Heart left ventricle (tissue), 13 donors: ENCODE measurements around the gene ATP6V0C.

Source experiments
- POLR2A ChIP-seq, 2 donors: fragments of 450-650 bp; IDR thresholded peaks; one replicate each; pipeline ENCODE4 v1.6.1; 2017; ENCODE audit warnings: antibody characterized with exemption in 2 of 2, mild to moderate bottlenecking in 2 of 2, moderate library complexity in 2 of 2
- TF ChIP-seq, protein P1 (sequence below), 12 donors: fragments of 200-600 bp; sonication (generic) in 4 of 12; IDR thresholded peaks; one replicate each; pipeline versions ENCODE4 v1.5.0 to v1.8.0; 2018 to 2022; ENCODE audit warnings: antibody characterized with exemption in 12 of 12, mild to moderate bottlenecking in 5 of 12
- donor health status: ischemic (EF 13 %, LVEDD 7.1; RV severe dilation, severe dysfunction).
- donor health status: DM: no; HTN: yes; CAD: no.
- donor health status: DM: no; HTN: no; CAD: no.
- donor health status: ischemic (EF 25% LVEDD 6.9; RV normal size, moderate dysfunction).
- donor health status: ischemic (EF 25% LVEDD 5.7; RV mildly dilated, moderate dysfunction).
- donor health status: ischemic (EF 35%, LVEDD 5.7; RV mildly dilated, moderate dysfunction).
- donor health status: nonischemic (EF 11% LVEDD 7.7; RV severe dilation, severe dysfunction).
- donor health status: DM: yes; HTN: yes; CAD: no.
- donor health status: PGD.
- donor health status: ischemic (EF 29% LVEDD 5.4; RV normal size, mild dysfunction).
- donor health status: nonischemic (EF 23%, LVEDD 6.1; RV moderate dilation, normal function).

DNA sequence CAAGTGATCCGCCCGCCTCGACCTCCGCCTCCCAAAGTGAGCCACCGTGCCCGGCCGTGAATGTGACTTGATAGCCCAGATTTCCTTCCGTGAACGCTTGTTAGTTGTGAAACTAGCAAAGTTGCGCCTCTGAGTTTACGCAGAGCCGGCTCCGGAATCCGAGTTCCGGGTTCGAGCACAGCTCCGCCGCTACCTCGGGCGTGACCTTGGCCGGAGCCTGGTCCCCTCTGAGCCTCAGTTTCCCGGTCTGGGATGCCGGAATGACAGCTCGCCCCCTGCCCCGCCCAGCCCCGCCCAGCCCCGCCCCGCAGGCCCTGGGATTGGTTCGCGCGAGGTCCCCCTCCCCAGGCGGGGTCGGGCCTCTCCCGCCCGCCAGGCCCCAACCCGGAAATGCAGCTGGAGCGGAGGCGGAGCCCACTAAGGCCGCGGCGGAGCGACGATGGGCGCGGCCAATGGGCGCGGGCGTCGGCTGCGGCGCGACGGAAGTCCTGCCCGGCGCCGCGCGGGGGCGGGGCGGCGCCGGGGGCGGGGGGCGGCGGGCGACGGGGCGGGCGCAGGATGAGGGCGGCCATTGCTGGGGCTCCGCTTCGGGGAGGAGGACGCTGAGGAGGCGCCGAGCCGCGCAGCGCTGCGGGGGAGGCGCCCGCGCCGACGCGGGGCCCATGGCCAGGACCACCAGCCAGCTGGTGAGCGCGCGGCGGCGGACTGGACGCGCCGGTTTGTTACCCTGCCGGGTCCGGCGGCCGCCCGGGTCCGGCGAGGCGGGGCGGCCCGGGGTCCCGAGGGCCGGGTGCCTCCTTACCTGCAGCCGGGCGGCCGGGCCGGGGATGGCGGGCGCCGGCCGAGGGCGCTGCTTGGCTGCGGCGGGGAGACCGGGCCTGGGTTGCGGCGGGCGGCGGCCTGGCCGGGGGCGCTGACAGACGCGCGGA, 24.0 kb downstream of the ATP6V0C start, which contains the start of gene PDPK1:
- TF ChIP-seq, protein P1, sequence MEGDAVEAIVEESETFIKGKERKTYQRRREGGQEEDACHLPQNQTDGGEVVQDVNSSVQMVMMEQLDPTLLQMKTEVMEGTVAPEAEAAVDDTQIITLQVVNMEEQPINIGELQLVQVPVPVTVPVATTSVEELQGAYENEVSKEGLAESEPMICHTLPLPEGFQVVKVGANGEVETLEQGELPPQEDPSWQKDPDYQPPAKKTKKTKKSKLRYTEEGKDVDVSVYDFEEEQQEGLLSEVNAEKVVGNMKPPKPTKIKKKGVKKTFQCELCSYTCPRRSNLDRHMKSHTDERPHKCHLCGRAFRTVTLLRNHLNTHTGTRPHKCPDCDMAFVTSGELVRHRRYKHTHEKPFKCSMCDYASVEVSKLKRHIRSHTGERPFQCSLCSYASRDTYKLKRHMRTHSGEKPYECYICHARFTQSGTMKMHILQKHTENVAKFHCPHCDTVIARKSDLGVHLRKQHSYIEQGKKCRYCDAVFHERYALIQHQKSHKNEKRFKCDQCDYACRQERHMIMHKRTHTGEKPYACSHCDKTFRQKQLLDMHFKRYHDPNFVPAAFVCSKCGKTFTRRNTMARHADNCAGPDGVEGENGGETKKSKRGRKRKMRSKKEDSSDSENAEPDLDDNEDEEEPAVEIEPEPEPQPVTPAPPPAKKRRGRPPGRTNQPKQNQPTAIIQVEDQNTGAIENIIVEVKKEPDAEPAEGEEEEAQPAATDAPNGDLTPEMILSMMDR (IDR thresholded peaks at IDR 0.05): no peak
- peak in 1 of 2 donors; percentile 50 for TF ChIP-seq POLR2A (IDR thresholded peaks at IDR 0.05)
